CD4-positive, alpha-beta memory T cell (primary cell): ENCODE measurements around the gene EAPP. TPM values are rescaled to one million over a fixed set of nuclear protein-coding genes. Genes with fewer than 3 reads are reported as not detected.
A peak's percentile ranks its signal among the peaks of the same experiment; 100 is the strongest.

Experiments used
- CTCF ChIA-PET: fragments of 350-600 bp; sonication (Branson Sonifier 250); formaldehyde crosslinking; loops from one replicate; lab custom pipeline; 2021; ENCODE audit warnings: inconsistent platforms; ENCODE audit not compliant: partially characterized antibody; lab: Charles Lee
- POLR2A ChIA-PET: fragments of 350-600 bp; sonication (Branson Sonifier 250); formaldehyde crosslinking; loops from one replicate; lab custom pipeline; 2021; ENCODE audit not compliant: partially characterized antibody; lab: Charles Lee
- DNase-seq, 5 donors: peaks; one replicate each; pipeline versions ENCODE4 v3.0.0 to v3.0.0-alpha.2; 2020 to 2022; ENCODE audit warnings: mixed read lengths in 1 of 5
- H3K27ac ChIP-seq: one replicate; pipeline ENCODE4 v1.7.0; 2013; ENCODE audit warnings: low read depth, low read length
- H3K27me3 ChIP-seq: 2 replicates; pipeline ENCODE4 v1.7.0; 2013; ENCODE audit warnings: mild to moderate bottlenecking, low read length, moderate library complexity; ENCODE audit not compliant: insufficient read depth
- H3K36me3 ChIP-seq: 2 replicates; pipeline ENCODE4 v1.7.0; 2013; ENCODE audit warnings: mild to moderate bottlenecking, low read length, moderate library complexity; ENCODE audit not compliant: insufficient read depth
- H3K4me1 ChIP-seq: 2 replicates; pipeline ENCODE4 v1.7.0; 2013; ENCODE audit warnings: mild to moderate bottlenecking, low read length, moderate library complexity; ENCODE audit not compliant: insufficient read depth
- H3K4me3 ChIP-seq, 2 donors: one replicate each; pipeline ENCODE4 v1.7.0; 2013; ENCODE audit warnings: low read length in 2 of 2, mild to moderate bottlenecking in 1 of 2
- H3K9me3 ChIP-seq, 2 donors: one replicate each; pipeline ENCODE4 v1.7.0; 2013; ENCODE audit warnings: low read length in 2 of 2, control low read depth in 1 of 2; ENCODE audit not compliant: control insufficient read depth in 1 of 2
- H3K27ac Mint-ChIP-seq, 7 donors: one replicate each; pipeline ENCODE4 v1.8.0; 2020 to 2021; ENCODE audit warnings: mixed read lengths in 7 of 7, mild to moderate bottlenecking in 6 of 7, inconsistent platforms in 3 of 7, moderate library complexity in 3 of 7
- H3K27me3 Mint-ChIP-seq, 2 donors: one replicate each; pipeline ENCODE4 v1.8.0; 2020 to 2021; ENCODE audit warnings: mixed read lengths in 2 of 2
- H3K36me3 Mint-ChIP-seq, 2 donors: one replicate each; pipeline ENCODE4 v1.8.0; 2020 to 2021; ENCODE audit warnings: mixed read lengths in 2 of 2, inconsistent platforms in 1 of 2, mild to moderate bottlenecking in 1 of 2
- H3K4me1 Mint-ChIP-seq, 4 donors: one replicate each; pipeline ENCODE4 v1.8.0; 2020 to 2021; ENCODE audit warnings: mixed read lengths in 4 of 4, mild to moderate bottlenecking in 1 of 4
- H3K4me3 Mint-ChIP-seq, 8 donors: one replicate each; pipeline ENCODE4 v1.8.0; 2020 to 2021; ENCODE audit warnings: mixed read lengths in 8 of 8, mild to moderate bottlenecking in 7 of 8, moderate library complexity in 6 of 8, inconsistent platforms in 3 of 8
- H3K9me3 Mint-ChIP-seq, 8 donors: one replicate each; pipeline ENCODE4 v1.8.0; 2020 to 2021; ENCODE audit warnings: mixed read lengths in 8 of 8, mild to moderate bottlenecking in 5 of 8, inconsistent platforms in 3 of 8, moderate library complexity in 1 of 8
- intact Hi-C: fragments of 100-400 bp; cut with micrococcal nuclease; formaldehyde crosslinking; loops from one replicate; pipeline ENCODE4 v1.15.1; 2023
- polyA plus RNA-seq, 2 donors: library from polyadenylated mRNA; unstranded; fragments of 300-500 nt; fragmentation: Illumina TruSeq; gene quantifications; one replicate each; pipeline ENCODE4 v1.2.3, GENCODE V29; 2021
- total RNA-seq, 2 experiments: library from RNA; stranded (reverse); gene quantifications; one replicate each; pipeline ENCODE4 v1.2.3, GENCODE V29; 2021

Gene EAPP
- total RNA-seq (10 to 100 TPM; 58.2 to 66.4 TPM), polyA plus RNA-seq (100 to 1,000 TPM; 106 to 141 TPM)

DNA sequence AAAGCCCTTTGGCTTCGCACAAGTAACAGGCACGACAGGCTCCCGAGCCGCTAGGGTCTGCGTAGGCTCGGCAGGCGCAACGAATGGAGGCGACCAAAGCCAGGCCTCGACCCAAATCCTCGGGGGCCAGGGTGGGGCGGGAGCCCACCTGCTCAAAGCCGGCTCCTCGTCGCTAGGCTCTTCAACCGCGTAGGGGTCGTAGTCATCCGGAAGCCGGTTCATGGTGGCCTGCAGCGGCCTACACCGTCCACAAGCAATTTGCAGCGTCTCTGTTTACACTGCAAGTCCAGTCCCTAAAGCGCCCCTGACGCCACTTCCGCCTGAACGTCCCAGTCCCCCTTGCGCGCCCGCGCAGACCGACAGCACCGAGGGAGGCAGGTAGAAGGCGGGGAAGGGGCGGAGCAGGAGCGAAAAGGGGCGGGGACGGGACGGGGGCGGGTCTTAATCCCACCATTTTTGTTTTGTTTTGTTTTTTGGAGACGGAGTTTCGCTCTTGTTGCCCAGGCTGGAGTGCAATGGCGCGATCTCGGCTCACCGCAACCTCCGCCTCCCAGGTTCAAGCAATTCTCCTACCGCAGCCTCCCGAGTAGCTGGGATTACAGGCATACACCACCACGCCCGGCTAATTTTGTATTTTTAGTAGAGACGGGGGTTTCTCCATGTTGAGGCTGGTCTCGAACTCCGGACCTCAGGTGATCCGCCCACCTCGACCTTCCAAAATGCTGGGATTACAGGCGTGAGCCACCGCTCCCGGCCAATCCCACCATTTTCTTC is at the start of gene EAPP:
Gene EAPP, minus strand, starts transcription at position 295 of the 774 bp plus-strand sequence. Its CDS starts 73 bp downstream, at position 222.
- intact Hi-C loops: loop anchor here (5.0 to 10.0 kb wide), 5 partner anchors 77 to 1285 kb away; partner anchors contain the start of genes BRMS1L, NFKBIA, PPP2R3C and PRORP
- CTCF ChIA-PET: no interaction called here
- Mint-ChIP-seq H3K9me3 (peaks cover 0 to 2% (median 0%) of the 10 kb centered on the region in 8 donors), H3K27ac (peak within 1 kb of the TSS; percentile 97 to 100 (median 99)), H3K27me3 (no peaks in the 10 kb centered on the region), H3K4me3 (peak within 1 kb of the TSS; percentile 97 to 100 (median 99)), H3K4me1 (peaks cover 19 to 45% (median 31%) of the 10 kb centered on the region in 4 donors), H3K36me3 (peaks cover 4 to 21% of the 10 kb centered on the region in 2 donors)
- Histone ChIP-seq H3K27ac (peak within 1 kb of the TSS; percentile 100), H3K36me3 (peaks cover 8% of the 10 kb centered on the region), H3K4me3 (peak within 1 kb of the TSS; percentile 66 to 94), H3K4me1 (peaks cover 31% of the 10 kb centered on the region), H3K27me3 (no peaks in the 10 kb centered on the region), H3K9me3 (no peaks in the 10 kb centered on the region)
- peak; percentile 91 to 97 (median 93) for DNase-seq
- POLR2A ChIA-PET: interaction anchor here (1.0 to 2.0 kb wide), 7 partner anchors 9 to 864 kb away, joined by 3 to 13 read pairs (median 4); partner anchors contain the start of genes PPP2R3C and PSMA6

GRCh38 chr14:34583525-34583924 is 44.0 kb upstream of the EAPP start:
- Histone ChIP-seq H3K4me1 (no peaks in the 10 kb centered on the region), H3K9me3 (no peaks in the 10 kb centered on the region), H3K36me3 (peaks cover 40% of the 10 kb centered on the region), H3K4me3 (no peak overlapping the region), H3K27ac (no peak overlapping the region), H3K27me3 (no peaks in the 10 kb centered on the region)
- ChIA-PET POLR2A (no interaction called here), CTCF (no interaction called here)
- no peak for DNase-seq
- Mint-ChIP-seq H3K27me3 (no peaks in the 10 kb centered on the region), H3K27ac (peak overlapping the region in 2 of 7 donors; percentile 48 to 51), H3K36me3 (peaks cover 25 to 53% of the 10 kb centered on the region in 2 donors), H3K4me1 (peaks cover 0 to 4% (median 0%) of the 10 kb centered on the region in 4 donors), H3K4me3 (no peak overlapping the region), H3K9me3 (no peaks in the 10 kb centered on the region)
- intact Hi-C loops: no loop called here

GRCh38 chr14:34582117-34582680 is 42.7 kb upstream of the EAPP start:
- Histone ChIP-seq H3K27ac (no peak overlapping the region), H3K36me3 (peaks cover 42% of the 10 kb centered on the region), H3K4me1 (no peaks in the 10 kb centered on the region), H3K9me3 (no peaks in the 10 kb centered on the region), H3K27me3 (no peaks in the 10 kb centered on the region), H3K4me3 (no peak overlapping the region)
- no peak for DNase-seq
- CTCF ChIA-PET: no interaction called here
- POLR2A ChIA-PET: interaction anchor here (1.0 kb wide), 1 partner anchor 25 kb away, joined by 3 read pairs; no protein-coding TSS in a partner anchor
- Mint-ChIP-seq H3K36me3 (peaks cover 27 to 56% of the 10 kb centered on the region in 2 donors), H3K4me3 (no peak overlapping the region), H3K27me3 (no peaks in the 10 kb centered on the region), H3K27ac (no peak overlapping the region), H3K9me3 (no peaks in the 10 kb centered on the region), H3K4me1 (peaks cover 0 to 4% (median 0%) of the 10 kb centered on the region in 4 donors)
- intact Hi-C loops: no loop called here

DNA sequence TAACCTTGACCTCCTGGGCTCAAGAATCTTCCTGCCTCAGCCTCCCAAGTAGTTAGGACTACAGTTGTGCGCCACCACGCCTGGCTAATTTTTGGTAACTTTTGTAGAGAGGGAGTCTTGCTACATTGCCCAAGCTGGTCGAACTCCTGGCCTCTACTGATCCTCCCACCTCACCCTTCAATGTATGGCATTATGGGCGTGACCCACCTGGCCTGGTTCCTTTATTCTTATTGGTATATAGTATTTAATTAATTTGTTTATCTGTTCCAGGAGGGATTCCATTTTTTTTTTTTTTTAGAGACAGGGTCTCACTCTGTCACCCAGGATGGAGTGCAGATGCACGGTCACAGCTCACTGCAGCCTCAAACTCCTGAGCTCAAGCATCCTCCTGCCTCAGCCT is 40.9 kb upstream of the EAPP start:
- POLR2A ChIA-PET: no interaction called here
- H3K27ac Mint-ChIP-seq: peak overlapping the region in 3 of 7 donors; percentile 4 to 75 (median 17)

GRCh38 chr14:34571771-34572170 is 32.3 kb upstream of the EAPP start:
- no peak overlapping the region for H3K27ac ChIP-seq
- H3K4me3 ChIP-seq: no peak overlapping the region
- no peaks in the 10 kb centered on the region for H3K27me3 ChIP-seq
- ChIA-PET CTCF (no interaction called here), POLR2A (no interaction called here)
- no peaks in the 10 kb centered on the region for H3K4me1 ChIP-seq
- H3K27ac Mint-ChIP-seq: peak overlapping the region in 1 of 7 donors; percentile 19
- no peak overlapping the region for H3K4me3 Mint-ChIP-seq
- peaks cover 49% of the 10 kb centered on the region for H3K36me3 ChIP-seq
- no peaks in the 10 kb centered on the region for H3K27me3 Mint-ChIP-seq
- H3K9me3 Mint-ChIP-seq: no peaks in the 10 kb centered on the region
- peaks cover 13 to 38% of the 10 kb centered on the region in 2 donors for H3K36me3 Mint-ChIP-seq
- no peaks in the 10 kb centered on the region for H3K9me3 ChIP-seq
- no peak for DNase-seq
- intact Hi-C loops: no loop called here
- peaks cover 0 to 1% (median 0%) of the 10 kb centered on the region in 4 donors for H3K4me1 Mint-ChIP-seq

More for the DNA sequence above, 40.9 kb upstream of the EAPP start:
- H3K27ac ChIP-seq: no peak overlapping the region
- peaks cover 40% of the 10 kb centered on the region for H3K36me3 ChIP-seq
- Mint-ChIP-seq H3K9me3 (no peaks in the 10 kb centered on the region), H3K27me3 (no peaks in the 10 kb centered on the region), H3K4me1 (peaks cover 0 to 5% (median 0%) of the 10 kb centered on the region in 4 donors), H3K36me3 (peaks cover 27 to 53% of the 10 kb centered on the region in 2 donors), H3K4me3 (no peak overlapping the region)
- intact Hi-C loops: no loop called here
- DNase-seq: no peak
- no peaks in the 10 kb centered on the region for H3K27me3 ChIP-seq
- H3K9me3 ChIP-seq: no peaks in the 10 kb centered on the region
- no peaks in the 10 kb centered on the region for H3K4me1 ChIP-seq
- CTCF ChIA-PET: no interaction called here
- H3K4me3 ChIP-seq: no peak overlapping the region

DNA sequence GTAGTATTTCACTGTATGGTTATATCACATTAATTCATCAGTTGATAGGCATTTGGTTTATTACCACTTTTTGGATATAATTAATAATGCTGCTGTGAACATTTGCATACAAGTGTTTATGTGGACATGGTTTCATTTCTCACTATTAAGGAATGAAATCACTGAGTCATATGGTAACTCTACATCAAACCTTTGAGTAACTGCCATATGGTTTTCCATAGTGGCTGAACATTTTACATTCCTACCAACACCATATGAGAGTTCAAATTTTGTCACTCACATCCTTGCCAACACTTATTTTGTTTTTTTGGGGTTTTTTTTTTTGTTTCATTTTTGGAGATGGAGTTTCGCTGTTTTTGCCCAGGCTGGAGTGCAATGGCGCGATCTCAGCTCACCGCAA is 30.2 kb upstream of the EAPP start:
- no peak for DNase-seq
- Histone ChIP-seq H3K4me1 (no peaks in the 10 kb centered on the region), H3K27ac (no peak overlapping the region), H3K9me3 (no peaks in the 10 kb centered on the region), H3K27me3 (no peaks in the 10 kb centered on the region), H3K4me3 (no peak overlapping the region), H3K36me3 (peaks cover 53% of the 10 kb centered on the region)
- CTCF ChIA-PET: no interaction called here
- POLR2A ChIA-PET: no interaction called here
- Mint-ChIP-seq H3K4me1 (no peaks in the 10 kb centered on the region), H3K27me3 (no peaks in the 10 kb centered on the region), H3K36me3 (peaks cover 13 to 36% of the 10 kb centered on the region in 2 donors), H3K4me3 (no peak overlapping the region), H3K27ac (peak overlapping the region in 1 of 7 donors; percentile 2), H3K9me3 (no peaks in the 10 kb centered on the region)
- intact Hi-C loops: loop anchor here (10.0 kb wide), 1 partner anchor 55 kb away; no protein-coding TSS in a partner anchor

DNA sequence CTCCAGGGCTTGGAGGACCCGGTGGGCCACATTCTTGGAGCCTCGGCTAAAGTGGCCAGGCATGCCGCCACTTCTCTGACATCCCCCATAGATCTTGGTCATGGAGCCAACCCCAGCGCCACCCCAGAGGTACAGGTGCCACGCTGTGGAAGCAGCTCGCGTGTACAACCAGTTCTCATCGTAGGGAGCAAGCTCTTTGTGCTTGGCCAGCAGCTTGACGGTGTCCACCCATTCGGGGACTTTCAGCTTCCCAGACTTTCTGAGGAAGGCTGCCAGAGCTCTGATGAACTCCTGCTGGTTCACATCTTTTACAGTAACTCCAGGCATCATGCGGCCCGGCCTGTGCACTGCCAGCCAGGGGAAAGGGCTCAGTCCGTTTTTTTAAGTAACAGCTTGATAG is 29.3 kb upstream of the EAPP start:
- peaks cover 56% of the 10 kb centered on the region for H3K36me3 ChIP-seq
- intact Hi-C loops: loop anchor here (10.0 kb wide), 1 partner anchor 56 kb away; no protein-coding TSS in a partner anchor
- H3K27me3 Mint-ChIP-seq: no peaks in the 10 kb centered on the region
- ChIA-PET CTCF (no interaction called here), POLR2A (no interaction called here)
- H3K4me3 Mint-ChIP-seq: no peak overlapping the region
- no peak overlapping the region for H3K27ac Mint-ChIP-seq
- no peak overlapping the region for H3K4me3 ChIP-seq
- H3K4me1 ChIP-seq: no peaks in the 10 kb centered on the region
- no peaks in the 10 kb centered on the region for H3K9me3 ChIP-seq
- no peaks in the 10 kb centered on the region for H3K9me3 Mint-ChIP-seq
- no peak for DNase-seq
- peaks cover 13 to 42% of the 10 kb centered on the region in 2 donors for H3K36me3 Mint-ChIP-seq
- no peak overlapping the region for H3K27ac ChIP-seq
- H3K27me3 ChIP-seq: no peaks in the 10 kb centered on the region
- H3K4me1 Mint-ChIP-seq: no peaks in the 10 kb centered on the region
